ENCODE measurements around the gene CALD1.

Gene CALD1

GRCh38 chr7:134847851-134848588, 68.6 kb downstream of the CALD1 start:
- Histone ChIP-seq H3K27ac (ENCODE audit: extremely low read depth, low read depth, low read length) (no peak overlapping the region), H3K36me3 (ENCODE audit: control insufficient read depth in 2 of 2, insufficient read depth in 1 of 2, low read length in 2 of 2) (no peaks in the 10 kb centered on the region), H3K9me3 (ENCODE audit: control insufficient read depth, insufficient read depth, low read depth, low read length) (no peaks in the 10 kb centered on the region), H3K4me1 (ENCODE audit: control insufficient read depth, insufficient read depth, low read length) (no peaks in the 10 kb centered on the region), H3K4me3 (ENCODE audit: low read depth, low read length) (no peak overlapping the region)
- ChIA-PET POLR2A (no interaction called here), CTCF (interaction anchor here (1.0 to 2.3 kb wide), 4 partner anchors 19 to 214 kb away, joined by 3 to 6 read pairs (median 5); no protein-coding TSS in a partner anchor)
- no peak for TF ChIP-seq PBX3 (CRISPR knock-in tag; IDR thresholded peaks at IDR 0.05)
- TF ChIP-seq ZNF610 (tag by site-specific recombination; IDR thresholded peaks at IDR 0.05; ENCODE audit: borderline replicate concordance), result no peak
- TF ChIP-seq SCRT2 (tag by site-specific recombination; IDR thresholded peaks at IDR 0.05), result no peak
- no peak for TF ChIP-seq ZNF2 (tag by site-specific recombination; IDR thresholded peaks at IDR 0.05)
- TF ChIP-seq ZNF529 (tag by site-specific recombination; IDR thresholded peaks at IDR 0.05; ENCODE audit: insufficient replicate concordance), result no peak
- no peak for TF ChIP-seq ZNF280C (tag by site-specific recombination; IDR thresholded peaks at IDR 0.05)
- TF ChIP-seq ZNF449 (tag by site-specific recombination; IDR thresholded peaks at IDR 0.05), result no peak
- no peak for TF ChIP-seq ZNF292 (tag by site-specific recombination; IDR thresholded peaks at IDR 0.05; ENCODE audit: borderline replicate concordance, low read depth)
- TF ChIP-seq ZFP37 (tag by site-specific recombination; IDR thresholded peaks at IDR 0.05), result no peak
- no peak for TF ChIP-seq ZNF169 (tag by site-specific recombination; IDR thresholded peaks at IDR 0.05)
- TF ChIP-seq ZNF394 (tag by site-specific recombination; IDR thresholded peaks at IDR 0.05; ENCODE audit: borderline replicate concordance), result no peak
- no peak for TF ChIP-seq ZNF174 (tag by site-specific recombination; IDR thresholded peaks at IDR 0.05)
- no peak for TF ChIP-seq ZNF777 (tag by site-specific recombination; IDR thresholded peaks at IDR 0.05; ENCODE audit: borderline replicate concordance)
- TF ChIP-seq REST (tag by site-specific recombination; IDR thresholded peaks at IDR 0.05), result no peak
- TF ChIP-seq ZNF664 (tag by site-specific recombination; IDR thresholded peaks at IDR 0.05), result no peak
- TF ChIP-seq ZBTB8A (tag by site-specific recombination; IDR thresholded peaks at IDR 0.05), result no peak
- no peak for TF ChIP-seq ZNF555 (tag by site-specific recombination; conservative IDR thresholded peaks at IDR 0.05)
- no peak for TF ChIP-seq ZNF112 (tag by site-specific recombination; IDR thresholded peaks at IDR 0.05)

Data from HEK293 (cell line).